SH-SY5Y (cell line): ENCODE measurements around the gene DUOXA1.

Source experiments
- GATA2 ChIP-seq: IDR thresholded peaks from 2 replicates; pipeline ENCODE4 v1.6.1; 2011; ENCODE audit warnings: mild to moderate bottlenecking, low read depth, low read length
- GATA3 ChIP-seq: IDR thresholded peaks from 2 replicates; pipeline ENCODE4 v1.6.1; 2011; ENCODE audit warnings: low read depth, mild to moderate bottlenecking, low read length, moderate library complexity

DNA sequence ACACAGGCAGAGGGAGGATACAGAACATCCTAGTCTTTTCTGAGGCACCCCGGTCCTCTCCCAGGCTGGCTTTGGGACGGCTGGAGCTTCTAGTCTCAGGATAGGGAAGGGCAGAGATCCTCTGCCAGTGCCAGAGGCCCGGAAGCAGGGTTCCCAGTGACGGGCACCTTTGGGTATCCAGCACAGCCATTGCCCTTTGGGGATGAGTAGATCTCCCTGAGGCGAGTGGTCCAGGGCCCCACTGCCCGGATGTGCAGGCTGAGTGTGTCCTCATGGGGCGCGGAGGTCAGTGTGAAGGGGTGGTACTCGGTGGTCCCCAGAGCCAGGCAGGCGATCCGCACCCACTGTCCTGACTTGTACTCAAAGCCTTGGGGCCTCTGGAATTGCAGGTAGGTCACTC, 34.0 kb downstream of the DUOXA1 start:
- TF ChIP-seq GATA2 (no peak), GATA3 (no peak)
